ENCODE measurements around the gene EARS2.
"Not testable (repeated sequence)": the region's sequence is repeated elsewhere in the genome, so short reads cannot be mapped to it uniquely, and the experiment has no call there.

The EARS2 gene

DNA sequence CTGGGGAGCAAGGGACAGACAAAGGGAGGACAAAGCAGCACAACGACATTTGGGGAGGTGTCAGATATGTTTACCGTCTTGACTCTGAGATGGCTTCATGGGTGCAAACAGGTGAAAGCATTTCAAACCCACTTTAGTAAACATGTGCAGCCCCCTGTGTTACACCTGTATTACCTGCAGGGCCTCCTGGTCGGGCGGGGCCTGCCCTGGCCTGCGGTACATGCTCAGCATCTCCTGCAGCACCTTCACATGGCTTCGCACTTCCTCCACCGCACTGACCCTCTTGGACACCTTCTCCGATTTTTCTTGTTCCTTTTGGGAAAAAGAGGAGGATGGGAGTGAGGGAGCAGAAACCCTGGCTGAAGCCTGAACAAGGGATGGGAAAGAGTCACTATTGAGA lies 71.3 kb downstream of the EARS2 start:
- Histone ChIP-seq H3K4me3 (ENCODE audit: low read length in 2 of 2) (no peak overlapping the region), H3K27me3 (ENCODE audit: control insufficient read depth in 2 of 2, insufficient read depth in 2 of 2, low read length in 2 of 2) (no peaks in the 10 kb centered on the region), H3K27ac (ENCODE audit: low read depth in 2 of 2, low read length in 2 of 2) (no peak overlapping the region), H3K9me3 (ENCODE audit: control insufficient read depth in 2 of 2, low read length in 2 of 2) (no peaks in the 10 kb centered on the region), H3K9ac (ENCODE audit: low read depth in 1 of 2, low read length in 2 of 2) (no peak overlapping the region), H3K36me3 (ENCODE audit: control insufficient read depth in 2 of 2, insufficient read depth in 2 of 2, low read length in 2 of 2) (peaks cover 63 to 79% of the 10 kb centered on the region in 2 donors), H3K4me1 (ENCODE audit: control insufficient read depth in 2 of 2, insufficient read depth in 2 of 2, low read length in 2 of 2) (peaks cover 0 to 3% of the 10 kb centered on the region in 2 donors)

DNA sequence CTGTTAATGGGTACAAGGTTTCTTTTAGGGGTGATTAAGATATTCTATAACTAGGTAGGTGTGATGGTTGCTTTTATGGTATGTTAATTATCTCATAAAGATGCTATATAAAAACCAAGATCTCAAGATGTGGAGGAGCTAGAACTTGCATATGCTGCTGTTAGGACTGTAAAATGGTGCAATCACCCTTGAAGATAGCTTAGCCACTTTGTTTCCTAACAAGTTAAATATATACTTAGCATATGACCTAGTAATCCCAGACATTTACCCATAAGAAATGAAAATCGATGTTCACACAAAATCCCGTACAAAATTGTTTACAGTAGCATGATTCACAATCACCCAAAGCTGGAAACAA lies 71.9 kb downstream of the EARS2 start:
- Histone ChIP-seq H3K9me3 (ENCODE audit: control insufficient read depth in 2 of 2, low read length in 2 of 2) (no peaks in the 10 kb centered on the region), H3K9ac (ENCODE audit: low read depth in 1 of 2, low read length in 2 of 2) (no peak overlapping the region), H3K27ac (ENCODE audit: low read depth in 2 of 2, low read length in 2 of 2) (no peak overlapping the region), H3K4me3 (ENCODE audit: low read length in 2 of 2) (no peak overlapping the region), H3K4me1 (ENCODE audit: control insufficient read depth in 2 of 2, insufficient read depth in 2 of 2, low read length in 2 of 2) (peaks cover 0 to 3% of the 10 kb centered on the region in 2 donors), H3K27me3 (ENCODE audit: control insufficient read depth in 2 of 2, insufficient read depth in 2 of 2, low read length in 2 of 2) (no peaks in the 10 kb centered on the region), H3K36me3 (ENCODE audit: control insufficient read depth in 2 of 2, insufficient read depth in 2 of 2, low read length in 2 of 2) (peaks cover 67 to 80% of the 10 kb centered on the region in 2 donors)

DNA sequence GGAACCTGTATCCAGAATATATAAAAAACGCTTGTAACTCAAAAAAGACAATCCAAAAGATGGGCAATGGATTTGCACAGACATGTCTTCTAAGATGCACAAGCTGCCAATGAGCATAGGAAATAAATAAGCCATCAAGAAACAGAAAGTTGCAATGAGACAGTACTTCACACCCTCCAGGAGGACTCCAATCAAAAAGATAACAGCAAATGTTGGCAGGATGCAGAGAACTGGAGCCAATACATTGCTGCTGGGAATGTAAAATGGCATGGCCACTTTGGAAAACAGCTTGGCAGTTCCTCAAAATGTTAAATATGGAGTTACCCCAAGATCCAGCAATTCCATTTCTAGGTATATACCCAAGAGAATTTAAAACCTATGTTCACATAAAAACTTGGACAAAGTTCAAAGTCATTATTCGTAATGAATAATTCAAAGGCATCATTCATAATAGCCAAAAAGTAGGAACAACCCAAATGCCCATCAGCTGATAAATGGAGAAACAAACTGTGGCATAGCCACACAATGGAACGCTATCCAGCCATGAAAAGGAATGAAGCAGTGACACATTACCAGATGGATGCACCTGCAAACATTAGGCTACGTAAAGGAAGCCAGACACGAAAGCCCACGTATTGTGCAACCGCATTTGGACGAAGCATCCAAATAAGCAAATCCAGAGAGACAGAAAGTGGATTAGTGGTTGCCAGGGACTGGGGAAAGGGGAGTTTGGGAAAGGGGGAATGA lies 72.5 kb downstream of the EARS2 start:
- peaks cover 0 to 3% of the 10 kb centered on the region in 2 donors for H3K4me1 ChIP-seq (ENCODE audit: control insufficient read depth in 2 of 2, insufficient read depth in 2 of 2, low read length in 2 of 2)
- H3K9me3 ChIP-seq (ENCODE audit: control insufficient read depth in 2 of 2, low read length in 2 of 2): no peaks in the 10 kb centered on the region
- no peaks in the 10 kb centered on the region for H3K27me3 ChIP-seq (ENCODE audit: control insufficient read depth in 2 of 2, insufficient read depth in 2 of 2, low read length in 2 of 2)
- peaks cover 70 to 80% of the 10 kb centered on the region in 2 donors for H3K36me3 ChIP-seq (ENCODE audit: control insufficient read depth in 2 of 2, insufficient read depth in 2 of 2, low read length in 2 of 2)
- no peak overlapping the region for H3K27ac ChIP-seq (ENCODE audit: low read depth in 2 of 2, low read length in 2 of 2)
- H3K9ac ChIP-seq (ENCODE audit: low read depth in 1 of 2, low read length in 2 of 2): no peak overlapping the region
- H3K4me3 ChIP-seq (ENCODE audit: low read length in 2 of 2): no peak overlapping the region

DNA sequence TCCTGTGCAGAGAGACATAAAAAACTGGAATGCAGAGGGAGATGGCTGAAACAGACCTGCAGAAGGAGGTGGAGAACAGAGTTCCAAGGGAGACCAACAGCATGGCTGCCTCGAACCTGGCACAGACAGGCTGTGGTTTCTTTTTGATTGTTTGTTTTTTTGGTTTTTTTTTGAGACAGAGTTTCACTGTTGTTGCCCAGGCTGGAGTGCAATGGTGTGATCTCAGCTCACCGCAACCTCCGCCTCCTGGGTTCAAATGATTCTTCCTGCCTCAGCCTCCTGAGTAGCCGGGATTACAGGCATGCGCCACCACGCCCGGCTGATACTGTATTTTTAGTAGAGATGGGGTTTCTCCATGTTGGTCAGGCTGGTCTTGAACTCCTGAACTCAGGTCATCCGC lies 73.7 kb downstream of the EARS2 start:
- not testable (repeated sequence) for H3K9ac ChIP-seq (ENCODE audit: low read depth in 1 of 2, low read length in 2 of 2); H3K9me3 ChIP-seq (ENCODE audit: control insufficient read depth in 2 of 2, low read length in 2 of 2); H3K4me3 ChIP-seq (ENCODE audit: low read length in 2 of 2); H3K27me3 ChIP-seq (ENCODE audit: control insufficient read depth in 2 of 2, insufficient read depth in 2 of 2, low read length in 2 of 2); H3K4me1 ChIP-seq (ENCODE audit: control insufficient read depth in 2 of 2, insufficient read depth in 2 of 2, low read length in 2 of 2); H3K27ac ChIP-seq (ENCODE audit: low read depth in 2 of 2, low read length in 2 of 2)
- peaks cover 72 to 80% of the 10 kb centered on the region in 2 donors for H3K36me3 ChIP-seq (ENCODE audit: control insufficient read depth in 2 of 2, insufficient read depth in 2 of 2, low read length in 2 of 2)

DNA sequence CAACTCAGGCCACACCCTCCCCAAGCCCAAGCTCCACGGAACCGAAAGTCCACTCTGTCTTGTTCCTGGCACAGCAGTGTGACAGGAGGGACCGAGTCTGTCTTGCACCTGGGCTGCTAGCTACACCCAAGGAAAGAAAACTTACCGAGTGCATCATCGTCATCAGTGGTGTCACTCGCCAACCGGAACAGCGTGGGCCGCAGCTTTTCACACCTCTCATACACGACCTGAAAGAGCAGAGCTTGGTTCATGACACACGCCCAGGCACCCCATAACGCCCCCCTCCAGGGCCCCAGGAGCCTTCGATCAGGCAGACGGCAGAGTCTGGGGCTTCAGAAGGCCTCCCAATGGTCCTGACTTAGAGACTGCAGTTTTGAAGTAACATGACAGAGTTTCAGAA lies 74.4 kb downstream of the EARS2 start:
- Histone ChIP-seq H3K9ac (ENCODE audit: low read depth in 1 of 2, low read length in 2 of 2) (no peak overlapping the region), H3K4me3 (ENCODE audit: low read length in 2 of 2) (no peak overlapping the region), H3K36me3 (ENCODE audit: control insufficient read depth in 2 of 2, insufficient read depth in 2 of 2, low read length in 2 of 2) (peaks cover 69 to 78% of the 10 kb centered on the region in 2 donors), H3K27ac (ENCODE audit: low read depth in 2 of 2, low read length in 2 of 2) (no peak overlapping the region), H3K27me3 (ENCODE audit: control insufficient read depth in 2 of 2, insufficient read depth in 2 of 2, low read length in 2 of 2) (no peaks in the 10 kb centered on the region), H3K4me1 (ENCODE audit: control insufficient read depth in 2 of 2, insufficient read depth in 2 of 2, low read length in 2 of 2) (peaks cover 0 to 3% of the 10 kb centered on the region in 2 donors), H3K9me3 (ENCODE audit: control insufficient read depth in 2 of 2, low read length in 2 of 2) (no peaks in the 10 kb centered on the region)

DNA sequence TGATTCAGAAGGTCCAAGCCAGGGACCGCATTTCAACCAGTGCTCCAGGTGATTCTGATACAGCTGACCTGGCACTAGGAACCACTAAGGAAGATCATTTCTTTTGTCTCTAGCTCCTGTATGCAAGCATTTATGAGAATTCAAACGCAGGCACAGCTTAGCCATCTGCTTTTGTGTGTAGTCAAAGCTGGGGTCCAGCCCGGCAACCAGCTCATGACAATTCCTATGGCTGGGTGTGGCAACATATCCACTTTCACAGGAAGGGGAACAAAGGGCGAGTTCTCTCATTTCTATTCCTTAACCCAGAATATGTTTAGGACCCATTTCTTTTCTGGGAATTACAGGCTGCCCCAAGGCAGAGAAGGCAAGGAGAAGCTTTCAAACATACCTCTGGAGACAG lies 76.9 kb downstream of the EARS2 start:
- H3K4me3 ChIP-seq (ENCODE audit: low read length in 2 of 2): no peak overlapping the region
- no peak overlapping the region for H3K27ac ChIP-seq (ENCODE audit: low read depth in 2 of 2, low read length in 2 of 2)
- no peak overlapping the region for H3K9ac ChIP-seq (ENCODE audit: low read depth in 1 of 2, low read length in 2 of 2)
- no peaks in the 10 kb centered on the region for H3K4me1 ChIP-seq (ENCODE audit: control insufficient read depth in 2 of 2, insufficient read depth in 2 of 2, low read length in 2 of 2)
- peaks cover 61 to 73% of the 10 kb centered on the region in 2 donors for H3K36me3 ChIP-seq (ENCODE audit: control insufficient read depth in 2 of 2, insufficient read depth in 2 of 2, low read length in 2 of 2)
- H3K9me3 ChIP-seq (ENCODE audit: control insufficient read depth in 2 of 2, low read length in 2 of 2): no peaks in the 10 kb centered on the region
- H3K27me3 ChIP-seq (ENCODE audit: control insufficient read depth in 2 of 2, insufficient read depth in 2 of 2, low read length in 2 of 2): no peaks in the 10 kb centered on the region

DNA sequence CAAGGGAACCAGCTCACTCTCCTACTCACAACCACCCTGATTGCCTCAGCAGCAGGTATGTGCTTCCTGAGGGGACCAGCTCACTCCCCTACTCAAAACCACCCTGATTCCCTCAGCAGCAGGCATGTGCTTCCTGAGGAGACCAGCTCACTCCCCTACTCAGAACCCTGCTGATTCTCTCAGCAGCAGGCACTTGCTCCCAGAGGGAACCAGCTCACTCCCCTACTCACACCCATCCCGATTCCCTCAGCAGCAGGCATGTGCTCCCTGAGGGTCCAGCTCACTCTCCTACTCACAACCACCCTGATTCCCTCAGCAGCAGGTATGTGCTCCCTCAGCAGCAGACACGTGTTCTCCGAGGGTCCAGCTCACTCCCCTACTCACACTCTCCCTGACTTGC lies 78.0 kb downstream of the EARS2 start:
- H3K4me3 ChIP-seq (ENCODE audit: low read length in 2 of 2): no peak overlapping the region
- H3K9me3 ChIP-seq (ENCODE audit: control insufficient read depth in 2 of 2, low read length in 2 of 2): no peaks in the 10 kb centered on the region
- H3K27ac ChIP-seq (ENCODE audit: low read depth in 2 of 2, low read length in 2 of 2): no peak overlapping the region
- no peaks in the 10 kb centered on the region for H3K27me3 ChIP-seq (ENCODE audit: control insufficient read depth in 2 of 2, insufficient read depth in 2 of 2, low read length in 2 of 2)
- peaks cover 64 to 73% of the 10 kb centered on the region in 2 donors for H3K36me3 ChIP-seq (ENCODE audit: control insufficient read depth in 2 of 2, insufficient read depth in 2 of 2, low read length in 2 of 2)
- H3K4me1 ChIP-seq (ENCODE audit: control insufficient read depth in 2 of 2, insufficient read depth in 2 of 2, low read length in 2 of 2): no peaks in the 10 kb centered on the region
- H3K9ac ChIP-seq (ENCODE audit: low read depth in 1 of 2, low read length in 2 of 2): no peak overlapping the region

DNA sequence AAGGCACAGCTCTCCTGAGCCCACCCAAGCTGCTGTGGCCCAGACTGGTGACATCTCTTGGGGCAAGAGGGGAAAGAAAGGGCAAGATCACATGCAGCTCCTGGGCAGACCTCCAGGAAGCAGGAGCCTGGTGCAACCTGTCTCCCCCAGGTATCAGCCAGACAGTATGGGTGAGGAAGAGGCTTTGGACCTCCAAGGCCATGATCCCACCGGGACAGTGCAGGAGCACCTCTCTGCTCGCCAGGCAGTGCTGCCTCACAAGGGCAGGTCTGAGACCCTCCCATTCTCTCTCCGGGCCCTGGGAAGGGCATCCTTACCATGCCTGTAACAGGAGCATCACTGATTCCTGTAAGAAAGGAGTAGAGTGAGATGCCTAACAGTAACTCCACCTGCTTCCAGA lies 78.6 kb downstream of the EARS2 start:
- Histone ChIP-seq H3K9ac (ENCODE audit: low read depth in 1 of 2, low read length in 2 of 2) (no peak overlapping the region), H3K27me3 (ENCODE audit: control insufficient read depth in 2 of 2, insufficient read depth in 2 of 2, low read length in 2 of 2) (no peaks in the 10 kb centered on the region), H3K36me3 (ENCODE audit: control insufficient read depth in 2 of 2, insufficient read depth in 2 of 2, low read length in 2 of 2) (peaks cover 70 to 78% of the 10 kb centered on the region in 2 donors)

DNA sequence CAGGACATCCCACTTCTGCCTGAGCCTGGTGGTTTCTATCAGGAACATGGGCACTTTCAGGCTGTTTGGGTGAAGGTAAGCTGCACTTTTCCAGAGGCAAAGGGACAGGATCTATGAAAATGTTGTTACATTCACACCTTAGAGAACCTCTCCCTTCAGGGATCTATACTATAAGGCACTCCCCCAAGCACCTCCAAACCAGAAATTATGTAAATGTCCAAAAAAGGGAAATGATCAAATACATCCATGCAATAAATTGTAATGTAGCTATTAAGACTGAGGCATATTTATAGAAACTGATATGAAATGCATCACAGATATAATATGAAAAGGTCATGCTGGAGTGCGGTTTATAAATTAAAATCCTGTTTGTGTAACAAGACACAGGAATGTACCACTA lies 80.9 kb downstream of the EARS2 start:
- H3K27ac ChIP-seq (ENCODE audit: low read depth in 2 of 2, low read length in 2 of 2): no peak overlapping the region
- H3K27me3 ChIP-seq (ENCODE audit: control insufficient read depth in 2 of 2, insufficient read depth in 2 of 2, low read length in 2 of 2): no peaks in the 10 kb centered on the region
- no peaks in the 10 kb centered on the region for H3K4me1 ChIP-seq (ENCODE audit: control insufficient read depth in 2 of 2, insufficient read depth in 2 of 2, low read length in 2 of 2)
- no peaks in the 10 kb centered on the region for H3K9me3 ChIP-seq (ENCODE audit: control insufficient read depth in 2 of 2, low read length in 2 of 2)
- no peak overlapping the region for H3K9ac ChIP-seq (ENCODE audit: low read depth in 1 of 2, low read length in 2 of 2)
- peaks cover 59 to 60% of the 10 kb centered on the region in 2 donors for H3K36me3 ChIP-seq (ENCODE audit: control insufficient read depth in 2 of 2, insufficient read depth in 2 of 2, low read length in 2 of 2)
- H3K4me3 ChIP-seq (ENCODE audit: low read length in 2 of 2): no peak overlapping the region

More for the DNA sequence above, 78.6 kb downstream of the EARS2 start:
- Histone ChIP-seq H3K9me3 (ENCODE audit: control insufficient read depth in 2 of 2, low read length in 2 of 2) (no peaks in the 10 kb centered on the region), H3K27ac (ENCODE audit: low read depth in 2 of 2, low read length in 2 of 2) (no peak overlapping the region), H3K4me3 (ENCODE audit: low read length in 2 of 2) (no peak overlapping the region), H3K4me1 (ENCODE audit: control insufficient read depth in 2 of 2, insufficient read depth in 2 of 2, low read length in 2 of 2) (no peaks in the 10 kb centered on the region)
